Endodermal cell (in vitro differentiated cells): ENCODE measurements around the gene ANGPTL8. TPM values are rescaled to one million over a fixed set of nuclear protein-coding genes. Genes with fewer than 3 reads are reported as not detected.

ENCODE experiments used
- DNase-seq: peaks from one replicate; pipeline ENCODE4 v3.0.0-alpha.2; 2017
- H3K27ac ChIP-seq: 2 replicates; pipeline ENCODE4 v1.5.1; 2013; ENCODE audit warnings: mild to moderate bottlenecking, low read depth, low read length, moderate library complexity
- H3K27me3 ChIP-seq: 2 replicates; pipeline ENCODE4 v1.6.1; 2013; ENCODE audit warnings: mild to moderate bottlenecking, low read length, moderate library complexity; ENCODE audit not compliant: insufficient read depth, control insufficient read depth, poor library complexity, severe bottlenecking
- H3K36me3 ChIP-seq: 2 replicates; pipeline ENCODE4 v1.7.0; 2013; ENCODE audit warnings: mild to moderate bottlenecking, low read length, moderate library complexity; ENCODE audit not compliant: control insufficient read depth, insufficient read depth
- H3K4me1 ChIP-seq: one replicate; pipeline ENCODE4 v1.7.0; 2013; ENCODE audit warnings: low read length; ENCODE audit not compliant: control insufficient read depth, insufficient read depth
- H3K4me3 ChIP-seq: 2 replicates; pipeline ENCODE4 v1.5.1; 2013; ENCODE audit warnings: mild to moderate bottlenecking, low read length, moderate library complexity
- H3K9ac ChIP-seq: 2 replicates; pipeline ENCODE4 v1.6.1; 2013; ENCODE audit warnings: mild to moderate bottlenecking, low read length, moderate library complexity; ENCODE audit not compliant: poor library complexity, severe bottlenecking; ENCODE audit errors: extremely low read depth
- H3K9me3 ChIP-seq: 2 replicates; pipeline ENCODE4 v1.6.1; 2013; ENCODE audit warnings: mild to moderate bottlenecking, low read length, moderate library complexity; ENCODE audit not compliant: control insufficient read depth
- H3K27ac Mint-ChIP-seq: 2 replicates; pipeline ENCODE4 v1.8.0; 2020; ENCODE audit warnings: mixed read lengths
- H3K27me3 Mint-ChIP-seq: 2 replicates; pipeline ENCODE4 v1.8.0; 2021; ENCODE audit warnings: mild to moderate bottlenecking, mixed read lengths; ENCODE audit not compliant: insufficient read depth
- H3K36me3 Mint-ChIP-seq: 2 replicates; pipeline ENCODE4 v1.8.0; 2020; ENCODE audit warnings: low read depth, mixed read lengths
- H3K4me1 Mint-ChIP-seq: 2 replicates; pipeline ENCODE4 v1.8.0; 2020; ENCODE audit warnings: mixed read lengths
- H3K4me3 Mint-ChIP-seq: 2 replicates; pipeline ENCODE4 v1.8.0; 2020; ENCODE audit warnings: mild to moderate bottlenecking, moderate library complexity, mixed read lengths
- H3K9me3 Mint-ChIP-seq: 2 replicates; pipeline ENCODE4 v1.8.0; 2020; ENCODE audit warnings: mild to moderate bottlenecking, mixed read lengths
- WGBS, 2 experiments: methylation state at CpG; one replicate each; pipeline versions ENCODE4 v1.1.5 to v1.1.7; 2013; ENCODE audit warnings: missing lambda C conversion rate in 2 of 2, mixed read lengths in 1 of 2; ENCODE audit not compliant: insufficient coverage in 1 of 2, insufficient read length in 1 of 2; 5-methylcytosine and 5-hydroxymethylcytosine counted together
- total RNA-seq, 2 donors: library from RNA; stranded (reverse); fragmentation: NEBNext Ultra II Directional in 1 of 2; extraction: Animal tissue kit (Norgen Biotek cat#: 25700) in 1 of 2; gene quantifications; 2 replicates in 1 of 2; 3 replicates in 1 of 2; pipeline ENCODE4 v1.2.1, GENCODE V29; 2021
- TF ChIP-seq, protein P1 (sequence below): fragments of 200-600 bp; sonication (generic); conservative IDR thresholded peaks from 2 replicates; pipeline ENCODE4 v1.5.0; 2021; ENCODE audit warnings: antibody characterized with exemption, mild to moderate bottlenecking

ANGPTL8 gene
- total RNA-seq, 2 donors from 2014 or later = not detected

DNA sequence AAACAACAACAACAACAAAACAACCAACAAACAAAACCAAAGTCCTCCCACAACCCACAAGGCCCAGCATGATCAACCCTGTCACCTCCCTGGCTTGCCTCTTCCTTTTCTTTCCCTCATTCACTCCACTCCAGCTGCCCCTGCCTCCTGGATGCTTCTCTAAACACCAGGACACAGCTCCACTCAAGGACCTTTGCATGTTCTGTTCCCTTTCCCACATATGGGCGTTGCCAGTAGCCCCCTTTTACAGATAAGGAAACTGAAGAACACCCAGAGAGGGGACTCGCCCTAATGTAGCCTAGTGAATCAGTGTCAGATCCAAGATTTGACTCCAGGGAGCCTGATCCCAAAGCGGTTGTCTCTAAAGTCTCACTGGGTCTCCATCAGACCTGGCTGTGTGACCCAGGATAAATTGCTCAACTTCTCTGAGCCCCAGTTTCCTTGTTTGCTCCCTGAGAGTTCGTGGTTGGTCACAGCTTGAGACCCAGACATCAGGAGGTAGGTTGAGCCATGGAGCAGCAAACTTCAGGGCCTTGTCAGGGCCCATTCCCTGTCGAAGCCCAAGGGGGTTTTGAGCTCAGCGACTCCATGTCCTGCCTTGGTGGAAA, 25.9 kb downstream of the ANGPTL8 start:
- Histone ChIP-seq H3K4me3 (no peak overlapping the region), H3K27me3 (no peaks in the 10 kb centered on the region), H3K36me3 (no peaks in the 10 kb centered on the region), H3K9me3 (no peaks in the 10 kb centered on the region), H3K27ac (no peak overlapping the region), H3K4me1 (no peaks in the 10 kb centered on the region), H3K9ac (no peak overlapping the region)
- H3K36me3 Mint-ChIP-seq = no peaks in the 10 kb centered on the region
- no peaks in the 10 kb centered on the region for H3K4me1 Mint-ChIP-seq
- no peak overlapping the region for H3K4me3 Mint-ChIP-seq
- no peaks in the 10 kb centered on the region for H3K9me3 Mint-ChIP-seq
- TF ChIP-seq, protein P1, sequence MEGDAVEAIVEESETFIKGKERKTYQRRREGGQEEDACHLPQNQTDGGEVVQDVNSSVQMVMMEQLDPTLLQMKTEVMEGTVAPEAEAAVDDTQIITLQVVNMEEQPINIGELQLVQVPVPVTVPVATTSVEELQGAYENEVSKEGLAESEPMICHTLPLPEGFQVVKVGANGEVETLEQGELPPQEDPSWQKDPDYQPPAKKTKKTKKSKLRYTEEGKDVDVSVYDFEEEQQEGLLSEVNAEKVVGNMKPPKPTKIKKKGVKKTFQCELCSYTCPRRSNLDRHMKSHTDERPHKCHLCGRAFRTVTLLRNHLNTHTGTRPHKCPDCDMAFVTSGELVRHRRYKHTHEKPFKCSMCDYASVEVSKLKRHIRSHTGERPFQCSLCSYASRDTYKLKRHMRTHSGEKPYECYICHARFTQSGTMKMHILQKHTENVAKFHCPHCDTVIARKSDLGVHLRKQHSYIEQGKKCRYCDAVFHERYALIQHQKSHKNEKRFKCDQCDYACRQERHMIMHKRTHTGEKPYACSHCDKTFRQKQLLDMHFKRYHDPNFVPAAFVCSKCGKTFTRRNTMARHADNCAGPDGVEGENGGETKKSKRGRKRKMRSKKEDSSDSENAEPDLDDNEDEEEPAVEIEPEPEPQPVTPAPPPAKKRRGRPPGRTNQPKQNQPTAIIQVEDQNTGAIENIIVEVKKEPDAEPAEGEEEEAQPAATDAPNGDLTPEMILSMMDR = no peak
- peaks cover 2% of the 10 kb centered on the region for H3K27me3 Mint-ChIP-seq
- H3K27ac Mint-ChIP-seq = no peak overlapping the region
- 82 to 87% methylated on average over 5 to 6 of the region's 6 CpGs for WGBS, 2 experiments
- no peak for DNase-seq

DNA sequence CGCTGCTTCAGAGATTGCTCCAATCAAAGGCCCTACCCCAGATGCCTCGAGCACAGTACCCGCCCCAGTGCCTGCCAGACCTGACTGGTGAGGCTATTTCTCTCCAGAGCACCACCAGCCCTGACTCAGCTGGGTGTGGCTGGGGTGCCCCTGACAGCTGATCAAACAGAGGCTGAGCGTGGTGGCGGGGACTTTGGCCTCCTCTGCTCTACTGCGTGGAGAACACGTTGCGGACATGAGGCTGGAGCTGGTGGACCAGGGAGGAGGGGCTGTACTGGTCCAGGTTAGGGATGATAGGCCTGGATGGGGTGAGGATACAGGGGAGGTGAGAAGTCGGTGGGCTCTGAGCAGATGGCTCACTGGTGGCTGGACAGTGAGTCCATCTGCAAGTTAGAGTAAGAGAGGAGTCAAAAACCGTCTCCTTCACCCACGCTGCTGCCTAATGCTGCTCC, 26.4 kb downstream of the ANGPTL8 start:
- H3K27me3 ChIP-seq = no peaks in the 10 kb centered on the region
- H3K4me3 ChIP-seq = no peak overlapping the region
- Mint-ChIP-seq H3K27ac (no peak overlapping the region), H3K4me1 (no peaks in the 10 kb centered on the region), H3K4me3 (no peak overlapping the region), H3K9me3 (no peaks in the 10 kb centered on the region), H3K27me3 (peaks cover 2% of the 10 kb centered on the region), H3K36me3 (no peaks in the 10 kb centered on the region)
- no peaks in the 10 kb centered on the region for H3K9me3 ChIP-seq
- no peaks in the 10 kb centered on the region for H3K36me3 ChIP-seq
- no peak for DNase-seq
- whole genome bisulfite sequencing, 2 experiments = 78 to 80% methylated on average over 10 to 11 of the region's 11 CpGs
- H3K27ac ChIP-seq = no peak overlapping the region
- H3K4me1 ChIP-seq = no peaks in the 10 kb centered on the region
- TF ChIP-seq, protein P1 = no peak
- no peak overlapping the region for H3K9ac ChIP-seq

DNA sequence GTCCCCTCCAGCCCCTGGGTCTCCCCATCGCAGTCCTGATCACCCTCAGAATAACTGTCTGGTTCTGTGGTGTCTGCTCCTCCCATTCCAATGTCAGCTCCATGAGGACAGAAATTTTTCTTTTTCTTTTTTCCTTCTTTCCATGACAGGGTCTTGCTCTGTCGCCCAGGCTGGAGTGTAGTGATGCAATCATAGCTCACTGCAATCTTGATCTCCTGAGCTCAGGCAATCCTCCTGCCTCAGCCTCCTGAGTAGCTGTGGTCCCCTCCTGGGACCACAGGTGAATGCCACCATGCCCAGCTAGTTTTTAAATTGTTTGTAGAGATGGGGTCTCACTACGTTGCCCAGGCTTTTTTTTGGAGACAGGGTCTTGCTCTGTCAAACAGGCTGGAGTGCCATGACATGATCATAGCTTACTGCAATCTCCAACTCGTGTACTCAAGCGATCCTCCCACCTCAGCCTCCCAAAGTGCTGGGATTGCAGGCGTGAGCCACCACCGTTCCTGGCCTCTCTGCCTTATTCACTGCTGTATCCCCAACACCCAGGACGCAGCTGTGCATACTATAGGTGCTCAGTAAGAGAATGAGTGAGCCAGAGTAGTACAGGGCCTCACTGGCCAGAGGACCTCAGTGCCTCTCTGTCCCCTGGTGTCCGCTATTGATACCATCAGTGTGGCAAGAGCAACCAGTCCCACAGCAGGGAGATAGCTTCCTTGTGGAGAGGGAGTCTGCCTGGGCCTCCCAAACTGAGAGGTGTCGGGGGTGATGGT, 28.1 kb downstream of the ANGPTL8 start:
- H3K4me1 Mint-ChIP-seq = no peaks in the 10 kb centered on the region

More for the DNA sequence above, 28.1 kb downstream of the ANGPTL8 start:
- 90 to 91% methylated on average over 7 to 10 of the region's 10 CpGs for WGBS, 2 experiments
- H3K27me3 Mint-ChIP-seq = peaks cover 2% of the 10 kb centered on the region
- no peaks in the 10 kb centered on the region for H3K36me3 Mint-ChIP-seq
- H3K4me1 ChIP-seq = no peaks in the 10 kb centered on the region
- no peak overlapping the region for H3K4me3 Mint-ChIP-seq
- H3K9me3 Mint-ChIP-seq = no peaks in the 10 kb centered on the region
- H3K9me3 ChIP-seq = no peaks in the 10 kb centered on the region
- no peak overlapping the region for H3K27ac Mint-ChIP-seq
- no peak overlapping the region for H3K9ac ChIP-seq
- no peak overlapping the region for H3K27ac ChIP-seq
- DNase-seq = no peak
- H3K4me3 ChIP-seq = no peak overlapping the region
- TF ChIP-seq, protein P1 = no peak
- H3K36me3 ChIP-seq = no peaks in the 10 kb centered on the region
- H3K27me3 ChIP-seq = no peaks in the 10 kb centered on the region
